Hepatocyte (in vitro differentiated cells): Measurements from ENCODE around the gene SDCBP2.

Experiments
- EZH2 ChIP-seq: fragments of 200-600 bp; sonication (generic); IDR thresholded peaks from 2 replicates; pipeline ENCODE4 v1.6.1; 2016; ENCODE audit warnings: antibody characterized with exemption, mild to moderate bottlenecking, borderline replicate concordance
- TF ChIP-seq, protein P1 (sequence below): fragments of 200-600 bp; sonication (generic); IDR thresholded peaks from 2 replicates; pipeline ENCODE4 v1.5.1; 2016; ENCODE audit warnings: antibody characterized with exemption, mild to moderate bottlenecking; ENCODE audit not compliant: poor library complexity

GRCh38 chr20:1334370-1334731 lies 5.4 kb upstream of the SDCBP2 start:
- TF ChIP-seq EZH2, result no peak
- TF ChIP-seq, protein P1, sequence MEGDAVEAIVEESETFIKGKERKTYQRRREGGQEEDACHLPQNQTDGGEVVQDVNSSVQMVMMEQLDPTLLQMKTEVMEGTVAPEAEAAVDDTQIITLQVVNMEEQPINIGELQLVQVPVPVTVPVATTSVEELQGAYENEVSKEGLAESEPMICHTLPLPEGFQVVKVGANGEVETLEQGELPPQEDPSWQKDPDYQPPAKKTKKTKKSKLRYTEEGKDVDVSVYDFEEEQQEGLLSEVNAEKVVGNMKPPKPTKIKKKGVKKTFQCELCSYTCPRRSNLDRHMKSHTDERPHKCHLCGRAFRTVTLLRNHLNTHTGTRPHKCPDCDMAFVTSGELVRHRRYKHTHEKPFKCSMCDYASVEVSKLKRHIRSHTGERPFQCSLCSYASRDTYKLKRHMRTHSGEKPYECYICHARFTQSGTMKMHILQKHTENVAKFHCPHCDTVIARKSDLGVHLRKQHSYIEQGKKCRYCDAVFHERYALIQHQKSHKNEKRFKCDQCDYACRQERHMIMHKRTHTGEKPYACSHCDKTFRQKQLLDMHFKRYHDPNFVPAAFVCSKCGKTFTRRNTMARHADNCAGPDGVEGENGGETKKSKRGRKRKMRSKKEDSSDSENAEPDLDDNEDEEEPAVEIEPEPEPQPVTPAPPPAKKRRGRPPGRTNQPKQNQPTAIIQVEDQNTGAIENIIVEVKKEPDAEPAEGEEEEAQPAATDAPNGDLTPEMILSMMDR, result no peak
